ENCODE data around the gene PLPPR3. TPM values are rescaled to one million over a fixed set of nuclear protein-coding genes. Genes with fewer than 3 reads are reported as not detected.

The PLPPR3 gene
- total RNA-seq, 4 donors from 2014 or later, result not detected

DNA sequence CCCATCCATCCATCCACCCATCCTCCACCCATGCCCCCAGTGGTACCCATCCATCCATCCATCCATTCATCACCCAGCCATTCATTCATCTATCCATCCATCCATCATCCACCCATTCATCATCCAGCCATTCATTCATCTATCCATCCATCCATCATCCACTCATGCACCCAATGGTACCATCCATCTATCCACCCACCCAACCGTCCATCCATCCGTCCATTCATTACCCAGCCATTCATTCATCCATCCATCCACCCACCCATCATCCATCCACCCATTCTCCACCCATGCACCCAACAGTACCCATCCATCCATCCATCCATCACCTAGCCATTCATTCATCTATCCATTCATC lies 5.3 kb downstream of the PLPPR3 start:
- Histone ChIP-seq H3K4me1 (peaks cover 0 to 3% of the 10 kb centered on the region in 2 donors), H3K36me3 (peaks cover 12 to 14% of the 10 kb centered on the region in 2 donors), H3K4me3 (replicated peaks in 1 of 3) (no peak overlapping the region), H3K27ac (no peak overlapping the region), H3K27me3 (no peaks in the 10 kb centered on the region), H3K9me3 (no peaks in the 10 kb centered on the region)
- intact Hi-C loops (cut with DNase I), result no loop called here
- TF ChIP-seq POLR2A (IDR thresholded peaks at IDR 0.05), result no peak
- TF ChIP-seq, protein P1, sequence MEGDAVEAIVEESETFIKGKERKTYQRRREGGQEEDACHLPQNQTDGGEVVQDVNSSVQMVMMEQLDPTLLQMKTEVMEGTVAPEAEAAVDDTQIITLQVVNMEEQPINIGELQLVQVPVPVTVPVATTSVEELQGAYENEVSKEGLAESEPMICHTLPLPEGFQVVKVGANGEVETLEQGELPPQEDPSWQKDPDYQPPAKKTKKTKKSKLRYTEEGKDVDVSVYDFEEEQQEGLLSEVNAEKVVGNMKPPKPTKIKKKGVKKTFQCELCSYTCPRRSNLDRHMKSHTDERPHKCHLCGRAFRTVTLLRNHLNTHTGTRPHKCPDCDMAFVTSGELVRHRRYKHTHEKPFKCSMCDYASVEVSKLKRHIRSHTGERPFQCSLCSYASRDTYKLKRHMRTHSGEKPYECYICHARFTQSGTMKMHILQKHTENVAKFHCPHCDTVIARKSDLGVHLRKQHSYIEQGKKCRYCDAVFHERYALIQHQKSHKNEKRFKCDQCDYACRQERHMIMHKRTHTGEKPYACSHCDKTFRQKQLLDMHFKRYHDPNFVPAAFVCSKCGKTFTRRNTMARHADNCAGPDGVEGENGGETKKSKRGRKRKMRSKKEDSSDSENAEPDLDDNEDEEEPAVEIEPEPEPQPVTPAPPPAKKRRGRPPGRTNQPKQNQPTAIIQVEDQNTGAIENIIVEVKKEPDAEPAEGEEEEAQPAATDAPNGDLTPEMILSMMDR (IDR thresholded peaks at IDR 0.05), result no peak
- DNase-seq, result no peak
- WGBS, 2 donors, result 92 to 95% methylated on average over 2 of the region's 2 CpGs

GRCh38 chr19:815775-816499 lies 5.8 kb downstream of the PLPPR3 start:
- Histone ChIP-seq H3K36me3 (peaks cover 18 to 19% of the 10 kb centered on the region in 2 donors), H3K27ac (no peak overlapping the region), H3K4me1 (no peaks in the 10 kb centered on the region), H3K9me3 (no peaks in the 10 kb centered on the region), H3K27me3 (no peaks in the 10 kb centered on the region), H3K4me3 (replicated peaks in 1 of 3) (no peak overlapping the region)
- intact Hi-C loops (cut with DNase I), result no loop called here
- DNase-seq, result no peak
- WGBS, 2 donors, result 95 to 97% methylated on average over 12 to 13 of the region's 13 CpGs
- TF ChIP-seq, protein P1 (IDR thresholded peaks at IDR 0.05), result no peak
- no peak for TF ChIP-seq POLR2A (IDR thresholded peaks at IDR 0.05)

GRCh38 chr19:815079-815774 lies 6.5 kb downstream of the PLPPR3 start:
- TF ChIP-seq, protein P1 (IDR thresholded peaks at IDR 0.05), result no peak
- no peak for TF ChIP-seq POLR2A (IDR thresholded peaks at IDR 0.05)
- Histone ChIP-seq H3K4me3 (replicated peaks in 1 of 3) (no peak overlapping the region), H3K27me3 (no peaks in the 10 kb centered on the region), H3K4me1 (no peaks in the 10 kb centered on the region), H3K27ac (no peak overlapping the region), H3K36me3 (peaks cover 25 to 26% of the 10 kb centered on the region in 2 donors), H3K9me3 (no peaks in the 10 kb centered on the region)
- no peak for DNase-seq
- intact Hi-C loops (cut with DNase I), result no loop called here
- 90 to 93% methylated on average over 10 to 11 of the region's 47 CpGs for WGBS, 2 donors

DNA sequence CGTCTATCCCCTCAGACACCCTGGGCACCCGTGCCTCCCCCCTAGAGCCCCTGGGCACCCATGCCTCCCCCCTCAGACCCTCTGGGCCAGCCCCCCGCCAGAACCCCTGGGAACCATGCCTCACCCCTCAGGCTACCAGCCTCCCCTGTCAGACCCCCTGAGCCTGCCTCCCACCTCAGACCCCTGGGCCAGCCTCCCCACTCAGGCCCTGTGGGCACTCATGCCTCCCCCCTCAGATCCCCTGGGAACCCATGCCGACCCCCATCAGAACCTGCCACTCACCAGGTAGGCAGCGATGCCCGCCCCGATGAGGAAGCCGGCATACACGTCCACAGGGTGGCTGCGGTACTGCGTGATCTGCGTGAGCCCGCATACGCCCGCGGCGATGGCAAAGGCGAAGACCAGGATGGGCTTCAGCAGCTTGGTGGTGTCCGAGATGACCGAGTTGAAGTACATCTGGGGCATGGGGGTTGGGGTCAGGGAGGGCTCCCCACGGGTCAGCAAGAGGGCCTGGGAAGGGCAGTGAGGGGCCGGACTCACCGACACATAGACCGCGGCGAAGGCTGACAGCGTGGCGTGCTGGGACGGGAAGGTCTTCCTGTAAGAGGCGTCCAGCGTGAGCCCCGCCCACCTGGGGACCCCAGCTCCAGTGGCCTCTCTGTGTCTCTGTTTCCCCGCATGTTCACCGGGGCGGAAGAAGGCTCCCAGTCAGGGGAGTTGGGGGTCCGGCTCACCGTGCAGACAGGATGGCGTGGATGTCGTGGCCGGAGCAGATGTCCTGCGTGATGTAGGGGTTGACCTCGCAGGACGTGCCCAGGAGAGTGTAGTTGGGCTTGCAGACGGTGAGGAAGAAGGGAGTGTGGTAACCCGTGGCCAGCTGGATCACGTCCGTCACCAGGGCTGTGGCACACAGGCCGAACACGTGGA lies 7.3 kb downstream of the PLPPR3 start:
- no peak overlapping the region for H3K27ac ChIP-seq
- intact Hi-C loops (cut with DNase I), result no loop called here
- H3K4me3 ChIP-seq (replicated peaks in 1 of 3), result no peak overlapping the region
- H3K4me1 ChIP-seq, result no peaks in the 10 kb centered on the region
- TF ChIP-seq POLR2A (IDR thresholded peaks at IDR 0.05), result no peak
- TF ChIP-seq, protein P1 (IDR thresholded peaks at IDR 0.05), result no peak
- no peak for DNase-seq
- no peaks in the 10 kb centered on the region for H3K9me3 ChIP-seq
- H3K27me3 ChIP-seq, result no peaks in the 10 kb centered on the region
- H3K36me3 ChIP-seq, result peaks cover 33 to 34% of the 10 kb centered on the region in 2 donors
- WGBS, 2 donors, result 90 to 94% methylated on average over 40 to 46 of the region's 49 CpGs

All from thyroid gland (tissue), 4 donors.